GM12872 (cell line): ENCODE results near the gene MACF1.

Experiments
- CTCF ChIP-seq: IDR thresholded peaks from 3 replicates; pipeline ENCODE4 v1.5.1; 2011; ENCODE audit warnings: low read depth, mild to moderate bottlenecking, low read length, moderate library complexity; ENCODE audit not compliant: insufficient read depth

The MACF1 gene

DNA sequence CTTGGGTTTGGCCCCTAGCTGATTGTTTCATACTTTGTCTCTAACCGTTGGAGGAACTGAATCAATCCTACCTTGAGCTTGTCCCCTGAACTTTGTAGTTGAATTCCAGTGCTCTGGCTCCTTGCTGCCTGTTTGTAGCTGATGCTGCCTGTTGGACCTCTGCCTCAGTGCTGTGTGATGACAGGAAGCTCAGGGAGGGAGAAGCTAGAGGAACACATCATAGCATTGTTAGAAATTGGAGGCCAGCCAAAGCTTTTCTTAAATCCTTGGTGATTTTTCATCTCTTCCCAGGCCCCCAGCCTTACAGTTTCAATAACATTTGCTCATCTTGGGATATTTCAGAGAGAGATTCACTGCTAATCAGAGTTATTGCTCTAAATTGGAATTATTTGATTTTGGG is 34.0 kb downstream of the MACF1 start:
- no peak for TF ChIP-seq CTCF

DNA sequence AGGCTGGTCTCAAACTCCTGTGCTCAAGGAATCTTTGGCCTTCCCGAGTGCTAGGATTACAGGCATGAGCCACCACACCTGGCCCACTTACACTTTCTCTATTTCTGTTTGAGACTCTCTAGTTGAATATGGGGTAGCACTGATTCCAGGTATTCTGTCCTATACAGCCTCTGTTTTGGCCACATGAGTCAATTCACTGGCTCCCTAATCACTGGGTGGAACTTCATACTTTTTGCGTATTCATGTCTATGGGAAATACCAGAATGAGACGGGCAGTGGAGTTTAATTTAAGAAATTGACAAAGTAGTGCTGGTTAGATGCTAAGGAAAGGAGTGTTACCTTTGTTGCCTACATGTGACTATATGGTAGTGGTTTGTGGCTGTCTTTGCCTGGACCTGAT is 35.5 kb downstream of the MACF1 start:
- TF ChIP-seq CTCF, result no peak

- TF ChIP-seq CTCF, result no peak
Observed at GRCh38 chr1:39243302-39243701, 38.8 kb downstream of the MACF1 start.

DNA sequence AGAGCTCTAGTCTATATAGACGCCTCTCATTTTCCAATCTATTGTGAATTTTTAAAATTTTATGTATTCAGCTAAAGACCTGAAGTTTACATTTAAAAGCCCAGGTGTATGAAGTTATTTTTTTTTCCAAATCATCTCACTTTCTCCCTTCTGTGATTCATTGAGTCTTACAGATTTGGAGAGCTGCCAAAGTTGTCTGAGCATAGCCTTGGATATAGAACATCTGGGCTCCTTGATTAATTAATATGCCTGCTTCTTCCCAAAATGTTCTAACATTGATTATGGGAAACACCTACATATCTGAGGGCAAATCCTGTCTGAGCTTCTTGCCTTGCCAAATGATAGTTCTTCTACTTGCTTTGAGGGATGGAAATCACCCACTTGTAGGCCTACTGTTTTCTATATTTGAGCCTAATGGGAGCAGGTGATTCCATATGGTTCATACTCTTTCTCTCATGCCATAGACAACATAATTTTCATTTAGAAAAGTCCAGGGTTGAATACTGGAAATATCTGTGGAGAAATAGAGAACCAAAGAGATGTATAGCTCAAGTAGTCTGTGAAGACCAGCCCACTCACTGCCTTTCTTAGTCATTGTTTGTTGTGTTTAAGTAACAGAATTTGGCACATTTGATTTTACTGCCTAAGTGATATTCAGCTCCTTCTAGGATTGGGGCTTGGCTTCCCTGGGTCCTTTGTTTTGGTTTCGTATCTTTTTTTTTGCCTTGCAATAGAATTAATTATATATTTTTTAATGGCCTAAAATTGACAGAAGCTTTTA is 46.2 kb downstream of the MACF1 start:
- TF ChIP-seq CTCF, result no peak

- TF ChIP-seq CTCF, result no peak
Observed at GRCh38 chr1:39255222-39255621, 50.7 kb downstream of the MACF1 start.

DNA sequence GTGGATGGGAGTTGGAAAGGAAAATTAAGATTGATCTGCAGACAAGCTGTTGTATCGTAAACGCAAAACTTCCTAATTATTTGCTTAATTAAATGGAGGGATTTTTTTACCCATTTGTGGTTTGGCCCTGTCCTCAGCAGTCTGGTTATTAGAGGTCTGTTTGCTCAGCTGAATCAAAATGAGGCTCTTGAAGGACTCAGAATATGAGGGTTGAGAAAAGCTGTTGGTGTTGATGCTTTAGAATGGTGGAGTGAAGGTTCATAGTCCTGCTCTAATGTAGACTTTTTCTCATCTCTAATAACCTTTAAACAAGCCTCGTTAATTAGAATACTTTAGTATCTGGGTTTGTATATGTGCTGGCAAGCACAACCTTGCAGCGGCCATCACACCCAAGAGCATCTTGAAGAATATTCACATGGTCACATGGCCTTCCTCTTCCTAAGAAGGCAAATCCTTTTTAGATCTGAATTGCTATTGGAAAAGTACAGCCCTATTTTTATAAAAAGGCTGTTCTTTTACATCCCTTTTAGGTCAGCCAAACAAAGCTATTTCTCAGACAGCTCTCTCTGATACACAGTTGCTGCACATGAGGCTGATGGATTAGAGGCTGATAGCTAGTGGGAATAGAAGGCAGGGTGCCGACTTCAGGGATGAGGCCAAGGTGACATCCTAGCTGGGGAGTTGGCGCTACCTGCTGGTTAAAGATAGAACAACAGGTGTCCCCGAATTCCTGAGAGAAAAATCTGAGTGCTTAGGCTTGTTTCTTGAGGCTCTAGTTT is 53.8 kb downstream of the MACF1 start:
- TF ChIP-seq CTCF, result peak; percentile 89

DNA sequence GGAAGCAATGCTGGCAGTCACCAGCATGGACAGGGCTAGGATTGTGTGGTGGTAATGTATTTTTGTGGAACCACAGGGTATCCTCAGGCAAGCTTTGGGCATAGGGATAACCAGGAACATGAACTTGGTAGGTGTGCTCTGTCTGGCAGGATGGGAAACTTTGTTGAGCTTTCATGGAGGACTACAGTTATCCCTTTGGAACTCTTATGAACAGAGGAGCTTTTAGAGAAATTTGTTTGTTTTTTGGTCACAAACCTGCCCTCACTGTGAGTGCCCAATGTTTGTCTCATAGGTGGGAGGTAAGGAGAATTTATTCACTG is 54.4 kb downstream of the MACF1 start:
- no peak for TF ChIP-seq CTCF
